HG03342 (cell line): ENCODE results near the gene TIPRL.
"Not testable (repeated sequence)": the region's sequence is repeated elsewhere in the genome, so short reads cannot be mapped to it uniquely, and the experiment has no call there.

ENCODE experiments used
- ATAC-seq: cut with Tn5 transposase; IDR thresholded peaks from one replicate; pipeline ENCODE4 v1.9.1; 2021; ENCODE audit warnings: mild to moderate bottlenecking, moderate library complexity; ENCODE audit not compliant: unreplicated experiment

The TIPRL gene

DNA sequence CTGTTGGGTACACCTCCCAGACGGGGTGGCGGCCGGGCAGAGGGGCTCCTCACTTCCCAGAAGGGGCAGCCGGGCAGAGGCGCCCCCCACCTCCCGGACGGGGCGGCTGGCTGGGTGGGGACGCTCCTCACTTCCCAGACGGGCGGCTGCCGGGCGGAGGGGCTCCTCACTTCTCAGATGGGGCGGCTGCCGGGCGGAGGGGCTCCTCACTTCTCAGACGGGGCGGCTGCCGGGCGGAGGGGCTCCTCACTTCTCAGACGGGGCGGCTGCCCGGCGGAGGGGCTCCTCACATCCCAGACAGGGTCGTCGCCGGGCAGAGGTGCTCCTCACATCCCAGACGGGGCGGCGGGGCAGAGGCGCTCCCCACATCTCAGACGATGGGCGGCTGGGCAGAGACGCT lies 28.9 kb downstream of the TIPRL start:
- ATAC-seq, result not testable (repeated sequence)

DNA sequence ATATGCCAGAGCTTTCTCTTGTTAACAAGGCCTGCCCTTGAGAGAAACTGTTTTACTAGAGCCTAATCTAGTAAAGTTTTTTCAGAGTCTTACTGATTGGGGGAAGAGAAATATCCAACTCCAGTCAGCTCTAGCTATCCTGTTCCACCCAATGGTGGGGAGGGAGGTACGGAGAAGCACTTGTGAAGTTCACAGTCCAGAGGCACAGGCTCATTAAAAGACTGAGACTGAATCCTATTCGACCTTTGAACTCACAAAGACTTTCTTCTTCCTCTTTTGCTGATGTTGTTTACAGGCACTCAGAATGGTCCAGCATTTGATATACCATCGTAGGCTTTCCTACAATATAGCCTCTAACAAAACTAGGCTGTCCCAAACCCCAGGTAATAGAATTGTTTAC lies 31.6 kb downstream of the TIPRL start:
- ATAC-seq, result no peak

DNA sequence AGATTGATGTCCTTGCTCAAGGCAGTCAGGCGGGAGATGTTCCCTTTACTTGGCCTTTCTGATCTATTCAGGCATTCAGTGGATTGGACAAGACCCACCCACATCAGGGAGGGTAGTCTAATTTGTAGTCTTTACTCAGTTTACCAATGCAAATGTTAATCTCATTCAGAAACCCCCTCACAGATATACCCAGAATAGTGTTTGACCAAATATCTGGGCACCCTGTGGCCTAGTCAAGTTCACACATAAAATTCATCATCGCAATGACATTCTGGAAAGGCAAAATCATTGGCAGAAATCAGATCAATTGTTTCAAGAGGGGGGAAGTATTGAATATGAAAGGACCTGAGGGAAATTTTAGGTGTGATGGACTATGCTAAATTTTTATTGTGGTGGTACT lies 34.6 kb downstream of the TIPRL start:
- no peak for ATAC-seq

DNA sequence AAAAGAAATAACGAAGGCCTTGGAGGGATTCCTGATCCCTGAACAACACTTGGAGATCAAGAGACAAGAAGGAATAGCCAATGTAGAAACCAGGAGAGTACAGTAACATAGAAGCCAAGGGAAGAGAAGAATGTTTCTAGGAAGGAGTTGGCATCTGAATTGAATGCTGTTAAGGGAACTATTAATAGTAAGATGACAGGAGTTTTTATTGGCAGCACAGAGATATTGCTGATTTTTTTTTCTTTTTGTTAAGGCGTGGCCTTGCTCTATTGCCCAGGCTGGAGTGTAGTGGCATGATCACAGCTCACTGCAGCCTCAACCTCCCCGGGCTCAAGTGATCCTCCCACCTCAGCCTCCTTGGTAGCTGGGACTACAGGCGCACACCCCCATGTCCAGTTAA lies 37.4 kb downstream of the TIPRL start:
- ATAC-seq, result no peak

DNA sequence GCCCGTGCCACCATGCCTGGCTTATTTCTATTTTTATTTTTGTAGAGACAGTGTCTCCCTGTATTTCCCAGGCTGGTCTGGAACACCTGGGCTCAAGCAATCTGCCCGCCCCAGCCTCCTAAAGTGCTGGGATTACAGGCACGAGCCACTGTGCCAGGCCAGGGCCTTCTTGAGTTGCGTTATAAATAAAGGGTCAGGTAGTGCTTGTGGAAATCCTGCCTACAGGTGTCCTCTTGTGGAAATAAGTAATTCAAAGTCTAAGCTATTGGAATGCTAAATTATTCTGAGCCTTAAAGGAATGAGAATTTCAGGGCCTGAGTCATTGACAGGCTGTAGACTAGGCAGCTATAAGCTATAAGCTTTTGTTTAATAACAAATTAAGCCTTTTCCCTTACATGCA lies 38.9 kb downstream of the TIPRL start:
- ATAC-seq, result no peak

DNA sequence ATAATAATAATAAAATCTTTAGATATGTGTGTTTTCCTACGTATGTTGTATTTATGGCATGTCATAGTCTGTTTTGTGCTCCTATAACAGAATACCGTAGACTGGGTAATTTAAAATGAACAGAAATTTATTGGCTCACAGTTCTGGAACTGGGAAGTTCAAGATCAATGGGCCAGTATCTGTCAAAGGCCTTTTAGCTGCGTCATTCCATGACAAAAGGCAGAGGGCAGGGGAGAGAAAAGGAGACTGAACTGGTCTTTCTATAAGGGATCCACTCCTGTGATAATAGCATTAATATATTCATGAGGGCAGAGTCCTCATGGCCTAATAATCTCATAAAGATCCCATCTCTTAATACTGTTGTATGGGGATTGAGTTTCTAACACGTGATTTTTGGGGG lies 39.9 kb downstream of the TIPRL start:
- no peak for ATAC-seq

DNA sequence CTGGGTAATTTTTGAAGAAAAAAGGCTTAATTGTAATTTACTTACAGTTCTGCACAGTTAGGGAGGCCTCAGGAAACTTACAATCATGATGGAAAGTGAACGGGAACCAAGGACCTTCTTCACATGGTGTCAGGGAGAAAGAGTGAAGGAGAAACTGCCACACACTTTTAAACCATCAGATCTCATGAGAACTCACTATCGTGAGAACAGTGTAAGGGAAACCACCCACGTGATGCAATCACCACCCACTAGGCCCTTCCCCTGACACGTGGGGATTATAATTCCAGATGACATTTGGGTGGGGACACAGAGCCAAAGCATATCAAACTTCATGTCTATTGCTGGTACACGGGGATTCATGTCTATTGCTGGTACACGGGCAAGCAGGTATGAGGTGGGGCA lies 41.7 kb downstream of the TIPRL start:
- ATAC-seq, result no peak

DNA sequence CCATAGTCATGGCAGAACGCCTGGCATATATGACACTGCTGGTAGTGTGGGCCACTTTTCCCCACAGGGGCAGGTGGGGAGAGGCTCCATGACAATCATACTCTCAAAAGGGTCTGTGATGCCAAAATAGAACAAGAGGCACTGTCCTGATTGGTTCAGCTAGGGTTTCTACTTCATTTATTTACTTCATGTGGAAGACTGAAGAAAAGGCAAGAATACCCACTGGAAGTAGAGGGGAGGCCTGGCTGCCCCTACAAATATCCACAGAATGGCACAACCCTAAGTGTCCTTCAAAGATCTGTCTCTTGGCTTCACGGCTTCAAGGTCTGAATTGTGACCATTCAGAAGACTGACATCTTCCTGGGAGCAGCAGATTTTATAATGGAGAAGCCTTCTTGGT lies 42.5 kb downstream of the TIPRL start:
- ATAC-seq, result no peak

DNA sequence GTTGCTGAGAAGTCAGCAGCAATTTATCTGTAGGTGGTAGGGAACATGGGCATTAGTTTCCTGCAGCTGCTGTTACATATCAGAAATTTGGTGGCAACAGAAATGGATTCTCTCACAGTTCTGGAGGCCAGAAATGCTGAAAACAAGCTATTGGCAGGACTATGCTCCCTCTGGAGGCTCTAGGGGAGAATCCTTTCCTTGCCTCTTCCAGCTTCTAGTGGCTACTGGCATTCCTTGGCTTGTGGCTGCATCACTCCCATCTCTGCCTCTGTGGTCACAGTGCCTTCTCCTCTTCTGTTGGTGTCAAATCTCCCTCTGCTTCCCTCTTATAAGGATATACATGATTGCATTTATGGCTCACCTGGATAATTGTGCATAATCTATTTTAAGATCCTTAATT lies 44.5 kb downstream of the TIPRL start:
- no peak for ATAC-seq

DNA sequence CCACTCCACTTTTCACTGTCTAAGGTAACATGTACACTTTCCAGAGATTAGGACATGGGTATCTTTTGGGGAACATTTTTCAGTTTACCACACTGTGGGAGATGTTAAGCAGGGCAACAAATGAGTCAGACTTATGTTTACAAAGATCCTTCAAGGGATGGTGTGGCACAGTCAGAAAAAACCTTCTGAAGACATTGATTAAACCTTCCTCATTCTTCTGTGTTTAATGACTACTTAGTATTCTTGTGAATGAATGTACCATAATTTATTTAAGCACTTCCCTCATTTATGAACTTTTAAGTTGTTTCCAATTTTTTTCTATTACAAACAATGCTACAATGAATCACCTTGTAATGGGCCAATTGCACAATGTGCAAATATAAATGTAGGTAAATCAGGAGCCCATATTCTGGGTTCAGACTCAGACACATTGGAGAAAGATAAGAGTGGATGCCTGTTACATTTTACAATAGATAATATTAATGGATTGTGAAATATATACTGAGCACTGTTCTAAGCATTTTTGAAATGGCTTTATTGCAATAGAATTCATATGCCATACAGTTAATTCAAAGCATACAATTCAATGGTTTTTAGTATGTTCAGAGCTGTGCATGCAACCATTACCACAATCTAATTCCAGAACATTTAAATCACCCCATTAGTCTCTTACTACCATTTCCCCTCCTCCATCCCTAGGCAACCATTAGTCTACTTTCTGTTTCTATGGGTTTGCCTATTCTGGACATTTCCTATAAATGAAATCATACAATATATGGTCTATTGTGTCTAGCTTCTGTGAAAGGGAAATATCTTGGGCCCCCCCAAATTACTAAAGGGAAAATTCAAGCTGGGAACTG lies 45.1 kb downstream of the TIPRL start:
- no peak for ATAC-seq

DNA sequence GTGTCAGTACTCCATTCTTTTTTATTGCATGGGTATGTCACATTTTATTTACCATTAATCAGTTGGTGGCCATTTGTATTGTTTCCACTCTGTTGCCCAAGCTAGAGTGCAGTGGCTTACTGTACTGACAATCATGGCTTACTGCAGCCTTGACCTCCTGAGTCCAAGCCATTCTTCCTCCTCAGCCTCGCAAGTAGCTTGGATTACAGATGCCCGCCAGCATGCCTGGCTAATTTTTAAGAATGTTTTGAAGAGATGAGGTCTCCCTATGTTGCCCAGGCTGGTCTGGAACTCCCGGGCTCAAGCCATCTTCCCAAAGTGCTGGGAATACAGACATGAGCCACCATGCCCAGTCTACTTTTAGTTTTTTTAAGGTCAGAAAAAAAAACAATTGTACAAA lies 46.2 kb downstream of the TIPRL start:
- ATAC-seq, result no peak

DNA sequence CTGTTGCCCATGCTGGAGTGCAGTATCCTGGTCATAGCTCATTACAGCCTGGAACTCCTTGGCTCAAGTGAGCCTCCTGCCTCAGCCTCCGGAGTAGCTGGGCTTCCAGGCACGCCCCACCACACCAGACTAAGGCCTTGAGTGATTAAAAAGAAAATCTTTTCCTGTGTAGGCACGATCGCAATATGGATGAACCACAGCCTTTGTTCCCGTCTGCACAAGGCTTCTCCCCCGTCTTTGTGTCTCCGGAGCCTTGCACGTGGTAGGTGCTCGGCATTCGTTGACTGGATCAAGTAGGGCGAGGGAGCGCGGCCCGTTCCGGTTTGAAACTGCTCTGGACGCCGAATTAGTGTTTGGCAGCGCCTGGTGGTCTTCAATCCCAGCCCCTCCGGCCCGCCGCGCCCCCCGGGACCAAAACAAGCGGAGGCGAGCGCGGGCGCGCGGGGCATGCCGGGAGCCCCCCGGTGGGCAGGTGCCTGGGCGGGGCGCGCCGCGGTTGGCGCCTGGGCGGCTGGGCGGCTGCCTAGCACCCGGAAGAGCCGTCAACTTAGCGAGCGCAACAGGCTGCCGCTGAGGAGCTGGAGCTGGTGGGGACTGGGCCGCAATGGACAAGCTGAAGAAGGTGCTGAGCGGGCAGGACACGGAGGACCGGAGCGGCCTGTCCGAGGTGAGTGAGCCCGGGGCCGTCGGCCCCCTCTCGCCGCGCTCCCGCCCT lies 46.9 kb downstream of the TIPRL start, which contains the start of gene SFT2D2:
Gene SFT2D2 (plus strand): TSS at position 529 of the 715 bp plus-strand sequence. CDS start 76 bp downstream, at position 605.
- peak; percentile 71 for ATAC-seq

DNA sequence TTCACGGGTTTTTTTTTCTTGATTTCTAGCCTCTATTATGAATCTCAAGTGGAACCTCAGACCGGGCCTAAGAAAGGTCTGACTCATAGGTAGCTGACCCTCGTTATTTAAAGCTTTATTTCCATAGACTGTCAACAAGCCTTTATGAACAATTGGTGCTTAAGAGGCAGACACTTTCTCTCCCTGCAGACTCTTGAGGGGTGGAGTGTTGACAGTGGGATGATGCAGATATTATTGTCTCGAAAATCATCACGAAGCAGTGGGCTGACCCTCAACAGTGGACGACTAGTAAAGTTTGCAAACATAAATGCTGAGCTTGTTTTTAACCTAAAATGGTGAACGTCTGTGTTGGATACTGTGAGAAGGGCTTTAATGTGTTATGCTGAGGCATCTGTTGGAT lies 48.9 kb downstream of the TIPRL start:
- ATAC-seq, result no peak

DNA sequence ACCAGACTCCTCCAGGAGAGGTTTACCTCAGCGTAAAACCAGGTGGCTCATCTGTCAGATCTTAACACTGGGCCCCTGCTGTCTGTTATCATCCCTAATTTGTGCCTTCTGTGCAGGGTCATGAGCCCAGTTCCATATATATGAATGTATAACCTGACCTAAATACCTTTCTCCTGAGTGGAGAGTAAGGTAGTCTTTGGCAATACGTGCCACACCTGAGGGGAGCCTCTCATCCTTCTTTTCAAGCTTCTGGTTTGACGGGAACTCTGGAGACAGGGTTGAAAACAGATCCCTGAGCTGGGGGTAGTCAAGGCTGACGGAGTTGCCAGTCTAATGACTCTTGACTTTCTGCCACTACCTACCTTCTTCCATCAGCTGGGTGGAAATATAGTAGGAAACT lies 51.1 kb downstream of the TIPRL start:
- ATAC-seq, result no peak

DNA sequence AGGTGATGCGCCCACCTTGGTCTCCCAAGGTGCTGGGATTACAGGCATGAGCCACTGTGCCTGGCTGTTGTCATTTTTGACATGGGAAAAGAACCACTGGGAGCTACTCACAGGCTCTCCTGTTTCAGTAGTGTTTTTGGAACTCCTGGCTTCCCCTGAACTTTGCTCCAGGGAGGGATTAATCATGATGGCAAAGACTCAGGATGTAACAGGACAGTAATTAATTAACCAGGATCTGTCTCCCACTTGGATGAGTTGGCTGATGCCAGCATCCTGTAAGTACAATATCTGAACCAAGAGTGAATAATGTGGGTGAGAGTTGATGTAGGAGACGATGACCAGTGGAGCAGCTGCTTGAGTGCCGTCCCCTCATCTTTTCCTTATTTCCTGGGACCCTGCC lies 51.9 kb downstream of the TIPRL start:
- no peak for ATAC-seq

DNA sequence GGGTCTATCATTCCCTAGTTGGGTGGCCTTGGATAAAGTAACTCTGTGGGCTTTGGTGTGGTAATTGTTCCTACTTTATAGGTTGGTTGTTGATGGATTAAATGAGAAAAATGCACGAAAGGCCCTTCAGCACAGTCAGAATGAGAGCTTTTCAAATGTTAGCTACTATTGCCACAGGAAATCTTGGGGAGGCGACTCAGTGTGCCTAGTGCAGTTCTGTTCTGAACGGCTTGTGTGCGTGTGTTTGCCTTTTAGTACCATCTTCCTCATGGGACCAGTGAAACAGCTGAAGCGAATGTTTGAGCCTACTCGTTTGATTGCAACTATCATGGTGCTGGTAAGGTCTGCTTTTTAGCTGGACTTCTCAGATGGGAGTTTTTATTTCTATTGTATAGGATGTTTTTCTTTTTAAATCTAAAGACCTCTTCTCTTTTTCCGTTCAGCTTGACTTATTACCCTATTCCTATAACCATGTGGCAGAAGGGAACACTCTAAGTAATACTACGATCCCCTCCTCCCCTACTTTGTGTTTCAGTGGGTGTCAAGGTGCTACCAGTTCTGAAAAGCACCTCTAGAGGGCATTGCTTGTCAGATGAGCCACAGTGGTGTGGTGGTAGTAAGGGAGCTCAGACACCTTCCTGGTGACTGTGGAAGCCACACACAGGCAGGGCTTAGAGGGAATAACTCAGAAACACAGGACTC lies 56.2 kb downstream of the TIPRL start:
- ATAC-seq, result peak; percentile 89

DNA sequence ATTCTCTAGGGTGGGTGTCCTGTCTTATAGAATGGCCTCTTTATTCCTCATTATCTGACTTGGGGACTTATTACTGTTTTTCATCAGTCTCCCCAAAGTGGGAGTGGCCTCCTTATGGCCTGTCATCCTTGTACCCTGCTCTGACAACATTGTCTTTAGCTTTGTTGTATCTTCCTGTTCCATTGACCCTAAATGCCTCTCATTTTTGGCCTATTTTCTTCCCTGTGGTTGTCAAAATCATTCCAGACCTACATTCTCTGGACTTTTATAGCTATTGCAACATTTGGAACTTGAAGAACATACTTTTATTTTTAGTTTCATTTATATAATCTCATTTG lies 56.8 kb downstream of the TIPRL start:
- no peak for ATAC-seq

DNA sequence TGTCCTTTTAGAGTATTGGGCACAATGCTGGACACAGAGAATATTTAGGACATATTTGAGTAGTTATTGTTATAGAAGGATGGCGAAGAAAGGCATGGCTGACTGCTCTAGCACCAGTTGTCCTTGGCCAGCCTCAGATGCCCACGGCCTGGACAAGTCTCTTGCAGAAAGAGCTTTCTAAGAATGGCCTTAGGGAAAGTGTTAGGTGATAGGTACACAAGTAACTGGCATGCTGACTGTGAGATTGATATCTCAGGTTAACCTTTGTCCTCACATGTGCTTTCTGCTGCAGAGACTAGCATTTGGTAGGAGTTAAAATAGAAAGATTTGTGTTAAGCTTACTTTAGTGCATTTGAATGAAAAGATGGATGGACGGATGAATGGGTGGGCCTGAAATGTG lies 57.2 kb downstream of the TIPRL start:
- ATAC-seq, result no peak

DNA sequence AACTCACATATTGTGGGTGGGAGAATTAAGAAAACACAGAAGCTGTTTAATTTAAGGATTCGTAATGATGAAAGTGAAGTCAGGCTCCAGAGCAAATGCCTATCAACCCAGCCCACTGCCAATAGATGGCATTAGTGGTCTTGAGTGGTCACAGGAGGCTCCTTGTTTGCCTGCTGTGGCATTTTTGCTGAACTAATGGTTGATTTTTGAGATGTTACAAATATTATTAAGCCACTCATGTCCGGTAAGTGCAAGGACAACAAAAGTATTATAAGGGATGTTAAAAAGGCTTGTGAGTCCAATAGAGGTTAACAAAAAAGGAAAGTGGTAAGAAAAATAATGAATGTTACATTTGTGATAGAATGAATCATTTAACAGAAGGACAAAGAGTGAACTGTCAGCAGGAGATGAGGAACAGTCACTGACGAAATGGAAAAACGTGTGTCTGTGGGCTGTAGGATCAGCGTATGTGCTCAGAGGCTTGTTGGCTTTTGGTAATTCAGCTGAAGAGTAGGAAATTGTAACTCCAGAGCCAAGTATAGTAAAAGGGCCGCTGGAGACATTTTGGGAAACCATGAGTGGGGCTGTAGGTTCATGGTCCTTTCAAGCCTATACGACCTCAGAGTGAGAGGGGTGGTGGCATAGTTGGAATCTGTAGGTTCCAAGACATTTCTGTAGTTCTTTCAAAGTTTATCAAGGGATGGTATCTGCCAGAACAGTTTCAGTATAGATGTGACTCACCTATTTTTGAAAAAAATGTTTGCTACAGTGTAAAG lies 58.3 kb downstream of the TIPRL start:
- no peak for ATAC-seq

DNA sequence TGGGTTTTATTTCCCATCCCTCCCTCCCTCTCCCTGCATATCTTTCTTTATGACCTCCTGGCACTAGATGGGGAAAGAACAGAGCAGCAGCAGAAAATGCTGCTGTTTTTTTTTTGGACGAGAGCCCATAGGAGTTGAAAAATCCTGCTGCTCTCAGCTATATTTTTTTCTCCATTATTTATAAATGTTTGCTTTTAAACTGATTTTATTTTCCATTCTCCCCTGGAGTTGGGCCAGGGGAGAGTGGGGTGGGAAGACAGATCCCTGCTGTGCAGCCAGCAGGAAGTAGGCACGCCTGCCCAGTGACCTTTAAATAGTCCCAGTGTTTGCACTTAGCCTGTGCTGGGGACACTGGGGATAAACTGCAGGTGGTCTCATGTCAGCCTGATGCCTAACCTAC lies 64.4 kb downstream of the TIPRL start:
- no peak for ATAC-seq

DNA sequence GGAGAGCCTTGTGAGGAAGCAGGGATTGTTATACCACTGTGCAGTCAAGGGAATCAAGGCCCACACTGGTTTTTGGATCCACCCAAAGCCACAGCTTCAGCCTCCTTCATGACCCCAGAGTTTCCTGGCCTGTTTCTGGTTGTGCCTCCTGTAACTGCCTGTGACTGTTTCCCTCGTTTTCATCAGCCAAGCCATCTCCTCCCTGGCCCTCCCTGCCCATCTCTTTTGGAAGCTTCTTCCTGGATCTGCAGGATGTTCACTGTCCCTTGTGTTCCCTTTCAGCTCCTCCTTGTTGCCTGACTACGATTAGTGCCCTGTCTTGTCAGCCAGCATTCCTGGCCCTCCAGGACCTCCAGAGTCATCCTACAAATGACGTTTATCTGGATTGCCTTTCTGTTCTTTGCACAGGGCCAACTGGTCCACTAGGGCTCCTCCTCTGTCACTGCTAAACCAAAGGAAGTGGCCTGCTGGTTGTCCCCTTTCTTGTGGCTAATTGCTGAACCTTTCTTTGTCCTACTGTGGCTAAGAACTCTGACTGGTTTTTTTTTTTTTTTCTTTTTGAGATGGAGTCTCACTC lies 65.0 kb downstream of the TIPRL start:
- no peak for ATAC-seq
